Body of pancreas (tissue), 4 donors: ENCODE data around the gene LCA5. TPM values are rescaled to one million over a fixed set of nuclear protein-coding genes. Genes with fewer than 3 reads are reported as not detected.
A peak's percentile ranks its signal among the peaks of the same experiment; 100 is the strongest.

Experiments
- ATAC-seq: fragments of 150-250 bp; one replicate; pipeline ENCODE4 v1.9.1; 2016
- DNase-seq, 4 donors: peaks; one replicate each; pipeline ENCODE4 v3.0.0-alpha.2; 2019
- H3K27ac ChIP-seq, 4 donors: fragments of 200-600 bp; sonication (generic); 1 replicate in 3 of 4; 2 replicates in 1 of 4; pipeline versions ENCODE4 v1.5.1 to v1.6.1; 2016 to 2019; ENCODE audit warnings: mild to moderate bottlenecking in 1 of 4, mixed read lengths in 1 of 4, moderate library complexity in 1 of 4
- H3K27me3 ChIP-seq, 2 donors: fragments of 200-600 bp; sonication (generic); one replicate each; pipeline ENCODE4 v1.6.0; 2016; ENCODE audit warnings: mild to moderate bottlenecking in 1 of 2
- H3K36me3 ChIP-seq, 2 donors: fragments of 200-600 bp; sonication (generic); replicated peaks in 1 of 2; 2 replicates each; pipeline ENCODE4 v1.5.1; 2016; ENCODE audit warnings: low read depth in 2 of 2; ENCODE audit not compliant: insufficient read depth in 1 of 2
- H3K4me1 ChIP-seq: fragments of 200-600 bp; sonication (generic); one replicate; pipeline ENCODE4 v1.6.0; 2016
- H3K4me3 ChIP-seq, 2 donors: fragments of 200-600 bp; sonication (generic); 1 replicate in 1 of 2; 2 replicates in 1 of 2; pipeline ENCODE4 v1.5.1; 2016 to 2019
- H3K9me3 ChIP-seq, 3 donors: fragments of 200-600 bp; sonication (generic); 1 replicate in 2 of 3; 2 replicates in 1 of 3; pipeline ENCODE4 v1.5.1; 2016
- CTCF ChIP-seq, 7 experiments: fragments of 450-650 bp in 4 of 7; fragments of 200-600 bp in 3 of 7; sonication (generic) in 3 of 7; IDR thresholded peaks; one replicate each; pipeline ENCODE4 v1.5.1; 2016 to 2019; ENCODE audit warnings: antibody characterized with exemption in 7 of 7
- POLR2A ChIP-seq, 3 donors: fragments of 450-650 bp; IDR thresholded peaks; one replicate each; pipeline ENCODE4 v1.6.1; 2016; ENCODE audit warnings: antibody characterized with exemption in 3 of 3, mild to moderate bottlenecking in 2 of 3
- WGBS, 2 donors: methylation state at CpG; one replicate each; pipeline ENCODE4 v1.1.5; 2017; 5-methylcytosine and 5-hydroxymethylcytosine counted together
- intact Hi-C: fragments of 100-400 bp; cut with DNase I; formaldehyde crosslinking; loops from one replicate; pipeline ENCODE4 v1.15.1; 2023
- total RNA-seq, 2 donors: library from RNA; depleted of rRNA; stranded (reverse); fragments of >200 nt; gene quantifications; one replicate each; pipeline ENCODE4 v1.1.0, GENCODE V29; 2016

The LCA5 gene
- total RNA-seq, 2 donors from 2014 or later = 2.6 to 7.8 TPM

- Histone ChIP-seq H3K27me3 (no peaks in the 10 kb centered on the region), H3K4me1 (peaks cover 19% of the 10 kb centered on the region), H3K36me3 (no peaks in the 10 kb centered on the region), H3K4me3 (no peak overlapping the region), H3K27ac (no peak overlapping the region), H3K9me3 (no peaks in the 10 kb centered on the region)
- ATAC-seq (no peak), DNase-seq (peak in 1 of 4 donors; percentile 11)
- 44 to 54% methylated on average over 5 of the region's 5 CpGs for WGBS, 2 donors
- no peak for TF ChIP-seq CTCF (IDR thresholded peaks at IDR 0.05)
- TF ChIP-seq POLR2A (IDR thresholded peaks at IDR 0.05) = no peak
- intact Hi-C loops = no loop called here
Measured at GRCh38 chr6:79548304-79548703, 11.1 kb upstream of the LCA5 start.

GRCh38 chr6:79546186-79546585 lies 9.0 kb upstream of the LCA5 start:
- DNase-seq (no peak), ATAC-seq (no peak)
- H3K27me3 ChIP-seq = no peaks in the 10 kb centered on the region
- no peak overlapping the region for H3K4me3 ChIP-seq
- no peaks in the 10 kb centered on the region for H3K36me3 ChIP-seq
- peak overlapping the region in 2 of 4 donors; percentile 58 to 74 for H3K27ac ChIP-seq
- no peak for TF ChIP-seq POLR2A (IDR thresholded peaks at IDR 0.05)
- TF ChIP-seq CTCF (IDR thresholded peaks at IDR 0.05) = no peak
- WGBS, 2 donors = 69 to 75% methylated on average over 3 of the region's 3 CpGs
- peaks cover 19% of the 10 kb centered on the region for H3K4me1 ChIP-seq
- H3K9me3 ChIP-seq = no peaks in the 10 kb centered on the region
- intact Hi-C loops = no loop called here

DNA sequence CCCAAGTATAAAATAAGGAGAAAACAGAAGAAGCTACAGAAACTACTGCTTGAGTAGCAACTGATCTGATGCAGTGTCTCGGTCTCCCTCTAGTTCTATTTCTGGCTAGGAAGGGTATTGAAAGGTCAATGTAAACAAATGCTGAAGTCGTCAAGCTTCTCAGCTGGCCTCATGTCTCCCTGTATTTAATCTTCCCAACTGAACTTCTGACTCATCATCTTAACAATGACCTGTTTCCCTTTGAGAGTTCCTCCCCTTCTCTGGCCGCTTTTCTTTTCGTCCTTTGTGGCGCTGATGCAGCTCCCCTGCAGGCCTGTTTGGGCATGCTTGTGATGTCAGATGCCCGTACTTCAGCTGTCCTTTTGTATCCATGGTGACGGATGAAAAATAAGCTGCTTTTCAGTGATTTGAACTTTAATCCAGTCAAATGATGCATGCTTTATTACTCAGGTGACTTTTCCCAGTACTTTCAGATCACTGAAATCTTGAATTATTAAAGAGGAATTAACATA lies 7.8 kb upstream of the LCA5 start:
- H3K4me3 ChIP-seq = no peak overlapping the region
- peak; percentile 39 to 67 (median 47) for DNase-seq
- H3K9me3 ChIP-seq = no peaks in the 10 kb centered on the region
- peak overlapping the region in 3 of 4 donors; percentile 30 to 74 (median 58) for H3K27ac ChIP-seq
- intact Hi-C loops = no loop called here
- no peaks in the 10 kb centered on the region for H3K36me3 ChIP-seq
- WGBS, 2 donors = 41 to 42% methylated on average over 7 of the region's 7 CpGs
- ATAC-seq = peak; percentile 87
- peaks cover 19% of the 10 kb centered on the region for H3K4me1 ChIP-seq
- H3K27me3 ChIP-seq = no peaks in the 10 kb centered on the region
- TF ChIP-seq CTCF (IDR thresholded peaks at IDR 0.05) = peak in 6 of 7 experiments; percentile 14 to 58 (median 41)
- peak in 1 of 3 donors; percentile 9 for TF ChIP-seq POLR2A (IDR thresholded peaks at IDR 0.05)

DNA sequence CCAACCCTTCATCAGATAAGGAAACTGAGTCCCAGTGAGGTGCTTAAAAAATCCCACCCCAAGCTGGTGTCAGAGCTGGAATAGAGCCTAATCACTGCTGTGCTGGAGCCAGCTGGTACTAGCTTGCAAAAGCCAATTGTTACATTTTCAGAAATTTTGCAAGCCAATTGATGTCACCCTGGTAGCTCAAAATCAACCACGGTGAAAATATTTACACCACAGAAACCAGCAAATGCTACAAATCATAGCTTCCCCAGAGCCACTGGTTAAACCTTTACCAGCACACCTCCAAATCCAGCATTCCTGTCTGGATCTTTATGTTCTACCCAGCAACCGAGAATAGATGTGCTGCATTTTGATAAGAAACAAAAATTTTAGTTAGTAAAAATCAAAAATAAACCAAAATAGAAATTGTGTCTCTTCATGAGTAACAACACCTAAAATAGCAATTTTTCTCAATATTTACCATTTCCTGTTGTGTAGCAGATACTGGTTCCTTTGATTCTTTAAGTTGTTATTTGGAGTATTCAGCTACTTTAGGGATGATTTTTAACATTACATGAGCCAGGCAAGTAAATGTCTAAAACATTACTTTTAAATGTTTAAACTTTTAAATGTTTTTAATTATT lies 7.2 kb upstream of the LCA5 start:
- DNase-seq (no peak), ATAC-seq (no peak)
- Histone ChIP-seq H3K36me3 (no peaks in the 10 kb centered on the region), H3K27me3 (no peaks in the 10 kb centered on the region), H3K9me3 (no peaks in the 10 kb centered on the region), H3K27ac (peak overlapping the region in 3 of 4 donors; percentile 30 to 74 (median 58)), H3K4me3 (no peak overlapping the region), H3K4me1 (peaks cover 21% of the 10 kb centered on the region)
- WGBS, 2 donors = 50 to 52% methylated on average over 2 of the region's 2 CpGs
- intact Hi-C loops = no loop called here
- TF ChIP-seq POLR2A (IDR thresholded peaks at IDR 0.05) (no peak), CTCF (IDR thresholded peaks at IDR 0.05) (no peak)

DNA sequence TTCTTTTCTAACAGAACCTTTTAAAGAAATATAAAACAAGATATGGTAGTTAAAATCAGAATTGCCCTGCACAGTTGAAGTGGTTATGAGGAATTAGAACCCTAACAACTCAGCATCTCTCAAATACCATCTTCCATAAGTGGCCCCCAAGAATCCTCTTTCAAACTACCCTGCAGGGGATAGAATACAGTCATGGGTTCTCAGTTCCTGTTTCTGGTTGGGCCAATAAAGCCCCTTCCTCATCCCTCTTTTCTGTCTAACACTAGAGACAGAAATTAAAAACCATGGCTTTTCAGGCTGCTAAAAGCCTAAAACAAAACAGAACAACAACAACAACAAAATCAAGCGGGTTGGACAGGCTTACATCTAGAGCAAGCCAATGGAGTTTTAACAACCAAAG lies 6.7 kb upstream of the LCA5 start:
- no peak for ATAC-seq
- H3K4me1 ChIP-seq = peaks cover 26% of the 10 kb centered on the region
- H3K27me3 ChIP-seq = no peaks in the 10 kb centered on the region
- H3K36me3 ChIP-seq = no peaks in the 10 kb centered on the region
- no peak for TF ChIP-seq CTCF (IDR thresholded peaks at IDR 0.05)
- H3K4me3 ChIP-seq = no peak overlapping the region
- no peaks in the 10 kb centered on the region for H3K9me3 ChIP-seq
- H3K27ac ChIP-seq = peak overlapping the region in 2 of 4 donors; percentile 58 to 74
- intact Hi-C loops = no loop called here
- 88 to 95% methylated on average over 1 of the region's 1 CpG for WGBS, 2 donors
- DNase-seq = no peak
